Type B pancreatic cell (in vitro differentiated cells): Measurements from ENCODE around the gene VCP. TPM values are rescaled to one million over a fixed set of nuclear protein-coding genes. Genes with fewer than 3 reads are reported as not detected.

Source experiments
- DNase-seq: peaks from one replicate; pipeline ENCODE4 v3.0.0; 2021; ENCODE audit warnings: mixed read lengths; ENCODE audit not compliant: unreplicated experiment; ENCODE audit errors: extremely low spot score
- H3K27ac Mint-ChIP-seq: 2 replicates; pipeline ENCODE4 v1.8.0; 2021; ENCODE audit warnings: mild to moderate bottlenecking, mixed read lengths
- H3K27me3 Mint-ChIP-seq: 2 replicates; pipeline ENCODE4 v1.8.0; 2021; ENCODE audit warnings: mixed read lengths
- H3K36me3 Mint-ChIP-seq: 2 replicates; pipeline ENCODE4 v1.8.0; 2021; ENCODE audit warnings: mixed read lengths
- H3K4me1 Mint-ChIP-seq: one replicate; pipeline ENCODE4 v1.8.0; 2021; ENCODE audit warnings: mixed read lengths; ENCODE audit not compliant: unreplicated experiment
- H3K4me3 Mint-ChIP-seq: 2 replicates; pipeline ENCODE4 v1.8.0; 2021; ENCODE audit warnings: mild to moderate bottlenecking, mixed read lengths
- H3K9me3 Mint-ChIP-seq: 2 replicates; pipeline ENCODE4 v1.8.0; 2021; ENCODE audit warnings: mixed read lengths
- total RNA-seq: library from RNA; stranded (reverse); gene quantifications from 2 replicates; pipeline ENCODE4 v1.2.1, GENCODE V29; 2021; ENCODE audit warnings: low replicate concordance
- TF ChIP-seq, protein P1 (sequence below): fragments of 200-600 bp; sonication (generic); conservative IDR thresholded peaks from 2 replicates; pipeline ENCODE4 v1.5.0; 2021; ENCODE audit warnings: antibody characterized with exemption, mild to moderate bottlenecking

The VCP gene
- total RNA-seq, 1 donor from 2014 or later: 285 TPM

DNA sequence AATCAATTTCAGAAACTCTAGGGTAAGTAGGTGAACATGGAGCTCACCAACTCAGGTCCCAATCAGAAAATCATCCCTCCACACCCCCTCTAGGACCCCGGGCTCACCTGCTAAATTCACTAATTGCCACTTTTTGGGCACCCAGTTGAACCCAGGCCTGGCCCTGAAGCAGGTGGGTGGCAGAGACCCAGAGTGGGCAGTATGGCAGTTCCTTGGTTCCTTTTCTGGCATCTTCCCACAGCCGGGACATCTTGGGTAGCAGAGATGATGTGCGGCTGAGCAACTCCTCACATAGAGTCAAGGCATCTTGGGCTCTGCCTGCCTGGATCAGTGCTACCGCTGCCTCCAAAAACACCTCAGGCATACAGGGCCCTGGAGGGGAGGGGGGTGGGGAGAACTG is 2.9 kb upstream of the VCP start:
- H3K4me3 Mint-ChIP-seq: no peak overlapping the region
- H3K4me1 Mint-ChIP-seq: peaks cover 30% of the 10 kb centered on the region
- DNase-seq: no peak
- H3K9me3 Mint-ChIP-seq: no peaks in the 10 kb centered on the region
- TF ChIP-seq, protein P1, sequence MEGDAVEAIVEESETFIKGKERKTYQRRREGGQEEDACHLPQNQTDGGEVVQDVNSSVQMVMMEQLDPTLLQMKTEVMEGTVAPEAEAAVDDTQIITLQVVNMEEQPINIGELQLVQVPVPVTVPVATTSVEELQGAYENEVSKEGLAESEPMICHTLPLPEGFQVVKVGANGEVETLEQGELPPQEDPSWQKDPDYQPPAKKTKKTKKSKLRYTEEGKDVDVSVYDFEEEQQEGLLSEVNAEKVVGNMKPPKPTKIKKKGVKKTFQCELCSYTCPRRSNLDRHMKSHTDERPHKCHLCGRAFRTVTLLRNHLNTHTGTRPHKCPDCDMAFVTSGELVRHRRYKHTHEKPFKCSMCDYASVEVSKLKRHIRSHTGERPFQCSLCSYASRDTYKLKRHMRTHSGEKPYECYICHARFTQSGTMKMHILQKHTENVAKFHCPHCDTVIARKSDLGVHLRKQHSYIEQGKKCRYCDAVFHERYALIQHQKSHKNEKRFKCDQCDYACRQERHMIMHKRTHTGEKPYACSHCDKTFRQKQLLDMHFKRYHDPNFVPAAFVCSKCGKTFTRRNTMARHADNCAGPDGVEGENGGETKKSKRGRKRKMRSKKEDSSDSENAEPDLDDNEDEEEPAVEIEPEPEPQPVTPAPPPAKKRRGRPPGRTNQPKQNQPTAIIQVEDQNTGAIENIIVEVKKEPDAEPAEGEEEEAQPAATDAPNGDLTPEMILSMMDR: no peak
- no peak overlapping the region for H3K27ac Mint-ChIP-seq
- no peaks in the 10 kb centered on the region for H3K27me3 Mint-ChIP-seq
- H3K36me3 Mint-ChIP-seq: peaks cover 25% of the 10 kb centered on the region

- Mint-ChIP-seq H3K9me3 (no peaks in the 10 kb centered on the region), H3K4me1 (peaks cover 33% of the 10 kb centered on the region), H3K36me3 (peaks cover 29% of the 10 kb centered on the region), H3K27me3 (no peaks in the 10 kb centered on the region), H3K27ac (no peak overlapping the region), H3K4me3 (no peak overlapping the region)
- no peak for DNase-seq
- TF ChIP-seq, protein P1: no peak
Measured at GRCh38 chr9:35074791-35075190, 2.4 kb upstream of the VCP start.

DNA sequence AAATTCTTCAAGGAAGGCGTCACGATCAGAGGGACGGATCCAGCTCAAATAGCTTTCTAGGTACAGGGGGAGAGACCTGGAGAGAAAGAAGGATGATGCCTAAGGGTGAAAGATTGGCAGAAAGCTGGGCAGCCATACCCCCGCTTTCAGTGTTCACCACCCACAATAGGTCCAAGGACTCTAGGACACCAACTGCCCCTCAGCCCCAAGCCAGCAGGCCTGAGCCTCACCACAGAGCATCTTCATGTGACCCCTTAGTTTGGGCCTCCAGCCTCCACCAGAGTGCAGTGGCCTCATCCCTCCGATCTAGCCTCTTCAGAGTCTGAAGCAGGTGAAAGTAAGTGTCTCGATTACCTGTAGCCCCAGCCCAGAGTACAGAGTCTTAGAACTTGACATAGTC is 1.7 kb upstream of the VCP start:
- no peak for DNase-seq
- H3K27me3 Mint-ChIP-seq: no peaks in the 10 kb centered on the region
- peaks cover 33% of the 10 kb centered on the region for H3K4me1 Mint-ChIP-seq
- peak overlapping the region; percentile 23 for H3K27ac Mint-ChIP-seq
- H3K9me3 Mint-ChIP-seq: no peaks in the 10 kb centered on the region
- TF ChIP-seq, protein P1: no peak
- H3K4me3 Mint-ChIP-seq: peak overlapping the region; percentile 1
- peaks cover 29% of the 10 kb centered on the region for H3K36me3 Mint-ChIP-seq

DNA sequence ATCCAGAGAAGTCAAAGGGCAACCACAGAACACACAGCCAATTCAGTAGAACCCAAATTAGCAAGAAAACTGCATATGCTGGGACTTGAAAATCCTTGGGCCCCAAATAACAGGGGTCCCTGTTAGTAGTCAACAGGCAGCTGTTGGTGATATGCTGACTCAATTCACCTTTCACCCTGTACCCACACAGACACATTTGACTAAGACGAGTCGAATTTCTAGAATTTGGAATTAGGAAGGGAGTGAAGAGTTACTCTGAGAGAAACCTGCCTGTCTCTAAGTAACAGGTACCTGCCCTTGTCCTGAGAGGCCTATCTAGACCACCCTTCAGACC is 821 bp upstream of the VCP start:
- no peak for DNase-seq
- peak overlapping the region; percentile 95 for H3K4me3 Mint-ChIP-seq
- H3K36me3 Mint-ChIP-seq: peaks cover 38% of the 10 kb centered on the region
- no peaks in the 10 kb centered on the region for H3K9me3 Mint-ChIP-seq
- peak overlapping the region; percentile 95 for H3K27ac Mint-ChIP-seq
- H3K27me3 Mint-ChIP-seq: no peaks in the 10 kb centered on the region
- peaks cover 34% of the 10 kb centered on the region for H3K4me1 Mint-ChIP-seq
- TF ChIP-seq, protein P1: no peak

DNA sequence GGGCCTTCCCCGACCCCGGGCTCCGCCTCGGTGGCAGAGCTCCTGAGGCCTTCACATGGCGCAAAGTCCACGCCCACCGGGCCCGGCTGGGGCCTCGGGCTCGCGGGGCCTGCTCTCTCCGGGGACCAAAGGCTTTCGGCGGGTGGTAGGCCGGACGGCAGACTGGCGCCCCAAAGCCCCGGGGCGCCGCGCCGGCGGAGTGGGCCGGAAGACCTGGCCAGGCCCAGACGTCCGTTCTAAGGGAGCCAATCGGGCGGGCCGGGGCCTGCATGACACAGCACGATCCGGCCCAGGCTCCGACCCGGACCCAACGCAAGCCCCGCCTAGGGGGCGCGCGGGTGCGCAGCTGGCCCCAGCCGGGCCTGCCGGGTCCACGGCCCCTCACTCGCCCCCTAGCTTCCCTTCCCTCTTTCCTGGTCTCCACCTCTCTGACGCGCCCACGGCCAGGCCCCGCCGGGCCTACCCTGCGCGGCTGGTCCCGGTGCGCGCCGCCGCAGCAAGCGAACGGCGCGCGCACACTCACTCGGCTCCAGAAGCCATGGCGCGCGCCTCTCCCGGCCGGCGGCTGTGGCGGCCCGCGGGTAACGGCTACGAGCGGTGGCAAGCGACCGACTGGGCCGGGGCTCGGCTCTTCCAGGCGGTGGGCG is 488 bp downstream of the VCP start:
- no peaks in the 10 kb centered on the region for H3K9me3 Mint-ChIP-seq
- TF ChIP-seq, protein P1: peak; percentile 56
- H3K27ac Mint-ChIP-seq: peak overlapping the region; percentile 97
- peak overlapping the region; percentile 95 for H3K4me3 Mint-ChIP-seq
- DNase-seq: peak; percentile 87
- peaks cover 50% of the 10 kb centered on the region for H3K36me3 Mint-ChIP-seq
- peaks cover 26% of the 10 kb centered on the region for H3K4me1 Mint-ChIP-seq
- H3K27me3 Mint-ChIP-seq: no peaks in the 10 kb centered on the region
